ENCODE measurements around the gene BBS10. TPM values are rescaled to one million over a fixed set of nuclear protein-coding genes. Genes with fewer than 3 reads are reported as not detected.
"Not testable (repeated sequence)": the region's sequence is repeated elsewhere in the genome, so short reads cannot be mapped to it uniquely, and the experiment has no call there.

Gene BBS10
- total RNA-seq: 1 to 10 TPM; 4.4 to 5.0 TPM

GRCh38 chr12:76348079-76348901 lies at the start of gene BBS10:
BBS10 (minus strand) TSS chr12:76348415; CDS start chr12:76348358, 57 bp downstream.
- peak; percentile 89 for DNase-seq
- peaks cover 25% of the 10 kb centered on the region for H3K4me1 Mint-ChIP-seq
- H3K27me3 Mint-ChIP-seq: no peaks in the 10 kb centered on the region
- H3K4me3 Mint-ChIP-seq: peak within 1 kb of the TSS; percentile 96
- peak within 1 kb of the TSS; percentile 82 for H3K27ac Mint-ChIP-seq
- CTCF ChIA-PET: interaction anchor here (0.9 to 3.1 kb wide), 15 partner anchors 9 to 863 kb away, joined by 3 to 15 read pairs (median 5); no protein-coding TSS in a partner anchor
- H3K9me3 Mint-ChIP-seq: no peaks in the 10 kb centered on the region
- POLR2A ChIA-PET: interaction anchor here (0.7 to 2.2 kb wide), 15 partner anchors 10 to 837 kb away, joined by 3 to 15 read pairs (median 3); partner anchors contain the start of genes KRR1, NAP1L1, OSBPL8 and PHLDA1
- H3K36me3 Mint-ChIP-seq (ENCODE audit: low read depth): peaks cover 9% of the 10 kb centered on the region

GRCh38 chr12:76391461-76391860 lies 43.2 kb upstream of the BBS10 start:
- DNase-seq: no peak

DNA sequence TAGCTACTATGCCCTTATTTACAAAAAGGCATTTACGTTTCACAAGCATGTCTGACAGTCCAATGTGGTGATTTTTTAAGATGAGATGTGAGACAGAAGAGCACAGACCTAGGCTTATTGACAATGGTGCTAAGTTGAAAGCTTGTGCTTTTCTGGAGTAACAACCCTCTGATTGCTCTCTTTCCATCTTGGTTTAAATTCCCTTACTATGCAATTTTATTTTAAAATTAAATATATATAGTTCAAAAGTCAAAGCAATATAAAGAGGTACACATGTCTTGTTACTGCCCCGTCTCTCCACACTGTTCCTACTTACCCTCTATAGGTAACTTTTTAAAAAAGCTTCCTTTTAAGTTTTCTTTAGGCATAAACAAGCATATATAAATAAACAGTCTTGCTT lies 39.4 kb upstream of the BBS10 start:
- H3K4me1 Mint-ChIP-seq: peaks cover 12% of the 10 kb centered on the region
- DNase-seq: no peak
- peaks cover 59% of the 10 kb centered on the region for H3K36me3 Mint-ChIP-seq (ENCODE audit: low read depth)
- H3K27me3 Mint-ChIP-seq: no peaks in the 10 kb centered on the region
- no peak overlapping the region for H3K4me3 Mint-ChIP-seq
- CTCF ChIA-PET: no interaction called here
- H3K27ac Mint-ChIP-seq: no peak overlapping the region
- H3K9me3 Mint-ChIP-seq: no peaks in the 10 kb centered on the region
- POLR2A ChIA-PET: no interaction called here

More at GRCh38 chr12:76391461-76391860, 43.2 kb upstream of the BBS10 start:
- ChIA-PET POLR2A (no interaction called here), CTCF (no interaction called here)
- Mint-ChIP-seq H3K36me3 (ENCODE audit: low read depth) (peaks cover 49% of the 10 kb centered on the region), H3K4me3 (no peak overlapping the region), H3K27me3 (no peaks in the 10 kb centered on the region), H3K9me3 (no peaks in the 10 kb centered on the region), H3K4me1 (peaks cover 12% of the 10 kb centered on the region), H3K27ac (peak overlapping the region; percentile 27)

DNA sequence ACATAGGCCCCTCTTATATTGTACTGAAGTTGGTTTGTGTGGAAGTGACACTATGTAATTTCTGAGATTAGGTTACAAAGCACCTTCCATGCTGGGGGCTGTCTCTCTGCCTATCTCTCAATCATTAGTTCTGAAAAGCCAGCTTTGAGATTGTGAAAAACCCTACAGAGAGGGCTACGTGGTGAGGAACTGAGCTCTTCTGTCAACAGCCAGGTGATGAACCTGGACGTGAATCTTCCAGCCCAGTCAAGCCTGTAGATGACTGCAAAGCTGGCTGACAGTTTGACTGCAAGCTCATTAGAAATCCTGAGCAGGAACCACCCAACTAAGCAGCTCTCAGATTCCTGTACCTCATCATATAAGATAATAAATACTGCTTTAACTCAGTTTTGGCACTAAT lies 36.3 kb upstream of the BBS10 start:
- no peak for DNase-seq
- no peak overlapping the region for H3K4me3 Mint-ChIP-seq
- no peaks in the 10 kb centered on the region for H3K9me3 Mint-ChIP-seq
- ChIA-PET CTCF (interaction anchor here (1.3 kb wide), 1 partner anchor 37 kb away, joined by 4 read pairs; the partner anchor contains the start of gene BBS10), POLR2A (no interaction called here)
- peaks cover 37% of the 10 kb centered on the region for H3K36me3 Mint-ChIP-seq (ENCODE audit: low read depth)
- no peaks in the 10 kb centered on the region for H3K27me3 Mint-ChIP-seq
- H3K4me1 Mint-ChIP-seq: no peaks in the 10 kb centered on the region
- H3K27ac Mint-ChIP-seq: no peak overlapping the region

DNA sequence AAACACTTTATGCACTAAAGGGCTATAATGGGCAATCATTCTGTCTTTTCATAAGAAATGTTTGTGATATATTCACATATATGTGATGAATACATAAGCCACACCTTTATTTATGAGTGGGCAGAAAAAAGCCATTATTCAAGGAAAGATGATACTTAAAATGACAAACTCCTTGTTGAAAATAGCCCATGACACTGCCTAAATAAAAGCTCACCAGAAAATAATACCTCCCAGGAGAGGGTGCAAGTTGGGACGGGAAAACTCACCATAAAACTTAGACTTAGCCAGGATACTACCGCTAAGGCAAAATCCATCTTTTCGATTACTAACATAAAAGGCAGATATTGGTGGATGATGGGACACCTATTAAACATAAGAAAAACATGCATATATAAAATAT lies 35.8 kb upstream of the BBS10 start:
- Mint-ChIP-seq H3K36me3 (ENCODE audit: low read depth) (peaks cover 33% of the 10 kb centered on the region), H3K4me1 (no peaks in the 10 kb centered on the region), H3K27ac (no peak overlapping the region), H3K4me3 (no peak overlapping the region), H3K9me3 (no peaks in the 10 kb centered on the region), H3K27me3 (no peaks in the 10 kb centered on the region)
- POLR2A ChIA-PET: no interaction called here
- no peak for DNase-seq
- CTCF ChIA-PET: interaction anchor here (0.7 kb wide), 1 partner anchor 20 kb away, joined by 3 read pairs; no protein-coding TSS in a partner anchor

- no peak overlapping the region for H3K4me3 Mint-ChIP-seq
- no peaks in the 10 kb centered on the region for H3K27me3 Mint-ChIP-seq
- H3K4me1 Mint-ChIP-seq: peaks cover 6% of the 10 kb centered on the region
- no peak overlapping the region for H3K27ac Mint-ChIP-seq
- H3K36me3 Mint-ChIP-seq (ENCODE audit: low read depth): peaks cover 47% of the 10 kb centered on the region
- H3K9me3 Mint-ChIP-seq: no peaks in the 10 kb centered on the region
- no peak for DNase-seq
- ChIA-PET CTCF (no interaction called here), POLR2A (interaction anchor here (1.0 kb wide), 1 partner anchor 9 kb away, joined by 3 read pairs; no protein-coding TSS in a partner anchor)
These were observed 31.0 kb upstream of the BBS10 start for GRCh38 chr12:76379261-76379660.

- POLR2A ChIA-PET: not testable (repeated sequence)
These were observed 28.7 kb upstream of the BBS10 start for GRCh38 chr12:76376876-76377275.

GRCh38 chr12:76375939-76376338 lies 27.7 kb upstream of the BBS10 start:
- H3K27ac Mint-ChIP-seq: no peak overlapping the region
- POLR2A ChIA-PET: no interaction called here
- no peak overlapping the region for H3K4me3 Mint-ChIP-seq
- no peaks in the 10 kb centered on the region for H3K27me3 Mint-ChIP-seq
- no peak for DNase-seq
- H3K36me3 Mint-ChIP-seq (ENCODE audit: low read depth): peaks cover 54% of the 10 kb centered on the region
- CTCF ChIA-PET: no interaction called here
- peaks cover 8% of the 10 kb centered on the region for H3K4me1 Mint-ChIP-seq
- no peaks in the 10 kb centered on the region for H3K9me3 Mint-ChIP-seq

More at GRCh38 chr12:76376876-76377275, 28.7 kb upstream of the BBS10 start:
- H3K27me3 Mint-ChIP-seq, H3K4me3 Mint-ChIP-seq, H3K9me3 Mint-ChIP-seq, CTCF ChIA-PET, H3K4me1 Mint-ChIP-seq, DNase-seq, H3K27ac Mint-ChIP-seq: not testable (repeated sequence)
- H3K36me3 Mint-ChIP-seq (ENCODE audit: low read depth): peaks cover 50% of the 10 kb centered on the region

- DNase-seq: no peak
- POLR2A ChIA-PET: no interaction called here
- Mint-ChIP-seq H3K27ac (no peak overlapping the region), H3K4me3 (no peak overlapping the region), H3K4me1 (peaks cover 8% of the 10 kb centered on the region), H3K27me3 (no peaks in the 10 kb centered on the region), H3K9me3 (no peaks in the 10 kb centered on the region), H3K36me3 (ENCODE audit: low read depth) (peaks cover 59% of the 10 kb centered on the region)
- CTCF ChIA-PET: no interaction called here
These were observed 27.3 kb upstream of the BBS10 start for GRCh38 chr12:76375470-76375869.

DNA sequence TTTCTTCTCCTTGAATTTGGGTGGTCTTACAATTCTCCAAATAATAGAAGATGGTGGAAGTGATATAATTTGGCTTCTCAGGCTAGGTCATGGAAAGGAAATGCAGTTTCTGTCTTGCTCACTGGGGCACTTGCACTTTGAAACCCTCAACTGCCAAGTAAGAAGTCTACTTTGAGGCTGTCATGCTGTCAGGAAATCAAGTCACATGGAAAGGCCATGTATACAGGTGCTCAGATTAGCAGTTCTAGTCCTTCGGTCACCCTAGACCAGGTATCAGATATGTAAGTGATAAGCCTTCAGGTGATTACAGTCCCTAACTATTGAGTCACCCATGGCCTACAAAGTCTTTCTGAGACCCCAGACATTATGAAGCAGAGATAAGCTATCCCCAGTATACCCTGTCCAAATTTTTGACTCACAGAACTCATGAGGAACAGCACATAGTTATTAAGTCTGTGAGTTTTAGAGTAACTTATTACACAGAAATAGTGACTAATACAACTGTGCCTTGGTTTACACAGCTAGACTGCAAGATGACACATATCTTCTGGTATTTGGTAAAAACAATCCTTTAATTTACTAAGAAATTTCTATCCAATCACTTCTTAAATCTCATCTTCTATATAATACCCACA lies 26.3 kb upstream of the BBS10 start:
- no peak for DNase-seq
- CTCF ChIA-PET: no interaction called here
- no peaks in the 10 kb centered on the region for H3K9me3 Mint-ChIP-seq
- peaks cover 8% of the 10 kb centered on the region for H3K4me1 Mint-ChIP-seq
- H3K27ac Mint-ChIP-seq: no peak overlapping the region
- H3K4me3 Mint-ChIP-seq: no peak overlapping the region
- no peaks in the 10 kb centered on the region for H3K27me3 Mint-ChIP-seq
- peaks cover 68% of the 10 kb centered on the region for H3K36me3 Mint-ChIP-seq (ENCODE audit: low read depth)
- POLR2A ChIA-PET: no interaction called here

- CTCF ChIA-PET: no interaction called here
- H3K4me3 Mint-ChIP-seq: no peak overlapping the region
- peaks cover 86% of the 10 kb centered on the region for H3K36me3 Mint-ChIP-seq (ENCODE audit: low read depth)
- H3K27me3 Mint-ChIP-seq: no peaks in the 10 kb centered on the region
- no peak overlapping the region for H3K27ac Mint-ChIP-seq
- peaks cover 9% of the 10 kb centered on the region for H3K4me1 Mint-ChIP-seq
- POLR2A ChIA-PET: interaction anchor here (0.7 kb wide), 1 partner anchor 20 kb away, joined by 3 read pairs; the partner anchor contains the start of gene BBS10
- DNase-seq: no peak
- peaks cover 15% of the 10 kb centered on the region for H3K9me3 Mint-ChIP-seq
These were observed 20.0 kb upstream of the BBS10 start for GRCh38 chr12:76368230-76368629.

DNA sequence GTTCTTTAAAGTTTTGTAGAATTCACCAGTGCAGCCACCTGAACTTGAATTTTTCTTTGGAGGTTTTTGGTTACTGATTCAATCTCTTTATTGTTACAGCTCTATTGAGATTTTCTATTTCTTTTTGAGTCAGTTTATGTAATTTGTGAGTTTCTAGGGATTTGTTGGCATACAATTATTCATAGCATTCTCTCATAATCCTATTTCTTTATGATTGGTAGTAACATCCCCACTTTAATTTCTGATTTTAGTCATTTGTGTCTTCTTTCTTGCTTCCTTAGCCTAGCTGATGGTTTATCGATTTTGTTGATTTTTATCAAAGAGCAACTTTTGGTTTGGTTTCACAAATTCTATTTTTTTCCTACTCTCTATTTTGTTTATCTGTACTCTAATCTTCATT lies 17.9 kb upstream of the BBS10 start:
- H3K4me1 Mint-ChIP-seq: peaks cover 9% of the 10 kb centered on the region
- H3K27me3 Mint-ChIP-seq: no peaks in the 10 kb centered on the region
- H3K36me3 Mint-ChIP-seq (ENCODE audit: low read depth): peaks cover 89% of the 10 kb centered on the region
- DNase-seq: no peak
- no peak overlapping the region for H3K4me3 Mint-ChIP-seq
- ChIA-PET POLR2A (no interaction called here), CTCF (no interaction called here)
- peaks cover 15% of the 10 kb centered on the region for H3K9me3 Mint-ChIP-seq
- no peak overlapping the region for H3K27ac Mint-ChIP-seq

DNA sequence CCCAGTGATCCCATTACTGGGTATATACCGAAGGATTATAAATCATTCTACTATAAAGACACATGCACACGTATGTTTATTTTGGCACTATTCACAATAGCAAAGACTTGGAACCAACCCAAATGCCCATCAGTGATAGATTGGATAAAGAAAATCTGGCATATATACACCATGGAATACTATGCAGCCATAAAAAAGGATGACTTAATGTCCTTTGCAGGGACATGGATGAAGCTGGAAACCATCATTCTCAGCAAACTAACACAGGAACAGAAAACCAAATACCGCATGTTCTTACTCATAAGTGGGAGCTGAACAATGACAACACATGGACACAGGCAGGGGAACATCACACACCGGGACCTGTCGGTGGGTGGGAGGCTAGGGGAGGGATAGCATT lies 15.9 kb upstream of the BBS10 start:
- H3K4me3 Mint-ChIP-seq, DNase-seq, H3K27me3 Mint-ChIP-seq, H3K27ac Mint-ChIP-seq, POLR2A ChIA-PET, CTCF ChIA-PET, H3K4me1 Mint-ChIP-seq: not testable (repeated sequence)
- Mint-ChIP-seq H3K9me3 (peaks cover 15% of the 10 kb centered on the region), H3K36me3 (ENCODE audit: low read depth) (peaks cover 83% of the 10 kb centered on the region)
